ENCODE results near the gene TLR1. TPM values are rescaled to one million over a fixed set of nuclear protein-coding genes. Genes with fewer than 3 reads are reported as not detected.

Gene TLR1
- total and polyA plus RNA-seq, 12 donors, result 2.5 to 60.0 (median 14.8) TPM

DNA sequence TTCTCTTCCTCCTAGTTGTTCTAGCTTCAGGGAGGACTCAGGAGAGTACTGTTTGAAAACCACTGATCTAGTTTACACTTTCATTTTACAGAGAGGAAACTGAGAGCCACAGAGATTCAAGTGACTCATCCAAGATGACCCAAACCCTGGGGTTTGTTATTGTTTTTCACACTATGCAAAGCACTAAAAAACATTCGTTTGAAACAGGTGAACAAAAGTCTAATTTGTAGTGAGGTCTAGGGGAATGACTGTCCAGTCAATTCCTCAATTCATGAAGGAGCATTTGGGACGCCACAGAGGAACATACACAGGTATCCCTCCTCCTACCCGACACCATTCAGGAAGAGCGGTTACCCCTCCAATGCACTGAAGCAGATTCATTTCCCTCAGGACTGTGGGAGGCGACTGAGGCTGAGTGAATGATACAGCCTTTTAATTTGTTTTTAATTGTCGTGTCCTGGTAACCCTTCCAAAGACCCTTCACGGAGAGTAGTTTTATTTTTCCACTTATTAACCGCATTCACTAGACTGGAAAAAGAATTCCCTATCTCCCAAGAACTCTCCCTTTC lies 52.1 kb downstream of the TLR1 start:
- no peak for DNase-seq
- Histone ChIP-seq H3K4me1 (replicated peaks in 1 of 2) (no peaks in the 10 kb centered on the region), H3K27ac (peak overlapping the region in 2 of 5 donors; percentile 33 to 79), H3K27me3 (no peaks in the 10 kb centered on the region), H3K4me3 (no peak overlapping the region), H3K9me3 (replicated peaks in 1 of 3) (no peaks in the 10 kb centered on the region), H3K36me3 (replicated peaks in 1 of 2) (no peaks in the 10 kb centered on the region)
- intact Hi-C loops (cut with DNase I), result no loop called here
- TF ChIP-seq, protein P1, sequence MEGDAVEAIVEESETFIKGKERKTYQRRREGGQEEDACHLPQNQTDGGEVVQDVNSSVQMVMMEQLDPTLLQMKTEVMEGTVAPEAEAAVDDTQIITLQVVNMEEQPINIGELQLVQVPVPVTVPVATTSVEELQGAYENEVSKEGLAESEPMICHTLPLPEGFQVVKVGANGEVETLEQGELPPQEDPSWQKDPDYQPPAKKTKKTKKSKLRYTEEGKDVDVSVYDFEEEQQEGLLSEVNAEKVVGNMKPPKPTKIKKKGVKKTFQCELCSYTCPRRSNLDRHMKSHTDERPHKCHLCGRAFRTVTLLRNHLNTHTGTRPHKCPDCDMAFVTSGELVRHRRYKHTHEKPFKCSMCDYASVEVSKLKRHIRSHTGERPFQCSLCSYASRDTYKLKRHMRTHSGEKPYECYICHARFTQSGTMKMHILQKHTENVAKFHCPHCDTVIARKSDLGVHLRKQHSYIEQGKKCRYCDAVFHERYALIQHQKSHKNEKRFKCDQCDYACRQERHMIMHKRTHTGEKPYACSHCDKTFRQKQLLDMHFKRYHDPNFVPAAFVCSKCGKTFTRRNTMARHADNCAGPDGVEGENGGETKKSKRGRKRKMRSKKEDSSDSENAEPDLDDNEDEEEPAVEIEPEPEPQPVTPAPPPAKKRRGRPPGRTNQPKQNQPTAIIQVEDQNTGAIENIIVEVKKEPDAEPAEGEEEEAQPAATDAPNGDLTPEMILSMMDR (IDR thresholded peaks at IDR 0.05), result no peak
- TF ChIP-seq POLR2A (IDR thresholded peaks at IDR 0.05), result no peak
- 70 to 73% (median 72%) methylated on average over 8 of the region's 8 CpGs for WGBS, 4 donors

- intact Hi-C loops (cut with DNase I), result no loop called here
- no peaks in the 10 kb centered on the region for H3K4me1 ChIP-seq (replicated peaks in 1 of 2)
- no peaks in the 10 kb centered on the region for H3K9me3 ChIP-seq (replicated peaks in 1 of 3)
- no peak for DNase-seq
- no peak for TF ChIP-seq POLR2A (IDR thresholded peaks at IDR 0.05)
- TF ChIP-seq, protein P1 (IDR thresholded peaks at IDR 0.05), result no peak
- H3K36me3 ChIP-seq (replicated peaks in 1 of 2), result no peaks in the 10 kb centered on the region
- no peak overlapping the region for H3K4me3 ChIP-seq
- peak overlapping the region in 1 of 5 donors; percentile 79 for H3K27ac ChIP-seq
- H3K27me3 ChIP-seq, result no peaks in the 10 kb centered on the region
- 89 to 94% (median 91%) methylated on average over 13 of the region's 13 CpGs for WGBS, 4 donors
These were observed 53.1 kb downstream of the TLR1 start for GRCh38 chr4:38751341-38752010.

DNA sequence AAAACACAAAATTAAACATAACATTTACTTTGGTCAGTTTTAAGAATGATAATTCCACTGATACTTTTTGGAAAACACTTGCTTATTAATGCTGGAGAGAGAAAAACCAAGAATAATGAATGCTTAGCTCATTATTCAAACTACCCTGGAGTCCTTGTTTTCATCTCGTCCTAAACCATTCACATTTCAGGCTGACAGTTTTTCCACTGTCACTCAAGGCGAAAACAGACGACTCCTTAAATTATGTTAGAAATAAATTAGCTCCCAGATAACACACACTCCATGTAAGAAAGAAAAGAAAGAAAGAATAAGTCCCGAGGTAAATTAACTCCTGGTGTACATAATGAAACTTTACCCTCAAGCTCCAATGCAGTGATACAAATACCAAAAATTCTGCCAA lies 55.3 kb downstream of the TLR1 start:
- no peaks in the 10 kb centered on the region for H3K4me1 ChIP-seq (replicated peaks in 1 of 2)
- no peak overlapping the region for H3K4me3 ChIP-seq
- no peaks in the 10 kb centered on the region for H3K9me3 ChIP-seq (replicated peaks in 1 of 3)
- no peak for DNase-seq
- no peak overlapping the region for H3K27ac ChIP-seq
- intact Hi-C loops (cut with DNase I), result no loop called here
- no peaks in the 10 kb centered on the region for H3K36me3 ChIP-seq (replicated peaks in 1 of 2)
- 74 to 76% (median 75%) methylated on average over 4 of the region's 4 CpGs for WGBS, 4 donors
- H3K27me3 ChIP-seq, result no peaks in the 10 kb centered on the region
- TF ChIP-seq, protein P1 (IDR thresholded peaks at IDR 0.05), result no peak
- TF ChIP-seq POLR2A (IDR thresholded peaks at IDR 0.05), result no peak

- no peaks in the 10 kb centered on the region for H3K9me3 ChIP-seq (replicated peaks in 1 of 3)
- no peaks in the 10 kb centered on the region for H3K4me1 ChIP-seq (replicated peaks in 1 of 2)
- H3K4me3 ChIP-seq, result no peak overlapping the region
- intact Hi-C loops (cut with DNase I), result no loop called here
- no peaks in the 10 kb centered on the region for H3K27me3 ChIP-seq
- DNase-seq, result no peak
- TF ChIP-seq, protein P1 (IDR thresholded peaks at IDR 0.05), result no peak
- TF ChIP-seq POLR2A (IDR thresholded peaks at IDR 0.05), result no peak
- H3K36me3 ChIP-seq (replicated peaks in 1 of 2), result no peaks in the 10 kb centered on the region
- no peak overlapping the region for H3K27ac ChIP-seq
These were observed 57.0 kb downstream of the TLR1 start for GRCh38 chr4:38747629-38748028.

Small RNAs within 50 kb of the gene (small RNA-seq; reads per million reads assigned to genes)
- 0 reads per million in 2 donors for gene RNA5SP158

Other genes with a start within 250 kb of the TLR1 start
- 10 to 100 TPM; 24.4 to 45.7 (median 43.4) TPM for gene KLF3, start 140.6 kb downstream of the TLR1 start, total RNA-seq
- gene KLF3, start 140.6 kb downstream of the TLR1 start, polyA plus RNA-seq, result 10 to 100 TPM; 10.1 to 23.5 (median 10.2) TPM
- gene TLR10, start 21.8 kb downstream of the TLR1 start, total RNA-seq, result under 1 TPM in 6 of 9 donors, not detected in 3; 0.11 to 0.60 (median 0.22) TPM
- gene TLR10, start 21.8 kb downstream of the TLR1 start, polyA plus RNA-seq, result under 1 TPM; 0.11 to 0.40 (median 0.13) TPM
- 10 to 100 TPM in 1 of 9 donors, 1 to 10 TPM in 8; 2.8 to 14.4 (median 6.4) TPM for gene TLR6, start 52.0 kb upstream of the TLR1 start, total RNA-seq
- gene TLR6, start 52.0 kb upstream of the TLR1 start, polyA plus RNA-seq, result 1 to 10 TPM in 2 of 3 donors, under 1 TPM in 1; 0.80 to 2.6 (median 1.0) TPM
- 100 to 1,000 TPM; 115 to 335 (median 191) TPM for gene FAM114A1, start 63.0 kb upstream of the TLR1 start, total RNA-seq
- gene FAM114A1, start 63.0 kb upstream of the TLR1 start, polyA plus RNA-seq, result 100 to 1,000 TPM in 1 of 3 donors, 10 to 100 TPM in 2; 29.3 to 212 (median 29.4) TPM
- 1 to 10 TPM in 2 of 9 donors, under 1 TPM in 5, not detected in 2; 0.29 to 2.2 (median 0.84) TPM for gene TMEM156, start 227.6 kb upstream of the TLR1 start, total RNA-seq
- gene TMEM156, start 227.6 kb upstream of the TLR1 start, polyA plus RNA-seq, result 1 to 10 TPM in 2 of 3 donors, under 1 TPM in 1; 0.84 to 4.1 (median 1.0) TPM